ENCODE results near the gene TDRD10.

TDRD10 gene

DNA sequence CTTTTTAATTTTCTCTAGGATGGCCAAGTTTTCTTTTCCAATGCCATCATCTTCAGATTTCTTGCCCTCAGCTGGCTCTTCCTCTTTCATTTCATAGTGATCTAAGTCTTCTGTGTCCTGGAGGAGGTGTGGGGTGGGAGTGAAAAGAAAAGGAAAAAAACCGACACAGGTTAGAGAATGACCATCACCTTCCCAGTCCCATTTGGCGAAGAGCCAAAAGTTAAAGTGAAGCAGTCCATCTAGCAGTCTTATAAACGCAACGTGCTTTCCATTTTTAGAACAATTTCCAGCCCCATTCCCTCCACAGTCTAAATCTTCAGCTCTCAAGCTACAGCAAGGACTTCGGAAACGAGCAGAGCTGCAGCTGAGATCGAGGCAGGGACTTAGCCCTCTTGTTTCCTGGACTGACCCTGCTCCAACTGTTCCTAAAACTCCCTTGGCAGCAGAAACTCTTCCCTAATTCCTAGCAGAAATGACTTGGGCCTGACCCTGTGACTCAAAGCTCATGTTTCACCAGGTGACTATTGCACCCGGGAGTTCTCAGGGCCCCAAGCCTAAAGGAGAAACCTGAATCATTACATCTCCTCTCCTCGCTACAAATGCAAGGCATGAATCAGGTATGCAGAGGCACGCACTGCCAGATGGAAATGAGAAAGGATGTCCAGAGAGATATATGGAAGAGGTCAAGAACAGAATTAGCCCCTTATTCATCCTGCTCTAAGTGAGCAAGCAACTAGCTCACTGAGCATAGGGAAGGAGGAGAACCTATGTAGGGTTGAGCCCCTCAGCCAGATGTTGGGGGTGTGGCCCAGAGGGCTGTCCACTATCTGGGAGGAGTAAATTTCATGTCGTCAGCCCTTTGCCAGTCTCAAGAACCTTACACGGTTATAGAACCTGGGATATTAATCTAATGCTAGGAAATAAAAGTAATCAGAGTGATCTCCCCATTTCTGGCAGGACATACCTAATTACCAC is 51.3 kb downstream of the TDRD10 start:
- DNase-seq, result no peak

- DNase-seq, result no peak
These were observed 54.4 kb downstream of the TDRD10 start for GRCh38 chr1:154556422-154556821.

DNA sequence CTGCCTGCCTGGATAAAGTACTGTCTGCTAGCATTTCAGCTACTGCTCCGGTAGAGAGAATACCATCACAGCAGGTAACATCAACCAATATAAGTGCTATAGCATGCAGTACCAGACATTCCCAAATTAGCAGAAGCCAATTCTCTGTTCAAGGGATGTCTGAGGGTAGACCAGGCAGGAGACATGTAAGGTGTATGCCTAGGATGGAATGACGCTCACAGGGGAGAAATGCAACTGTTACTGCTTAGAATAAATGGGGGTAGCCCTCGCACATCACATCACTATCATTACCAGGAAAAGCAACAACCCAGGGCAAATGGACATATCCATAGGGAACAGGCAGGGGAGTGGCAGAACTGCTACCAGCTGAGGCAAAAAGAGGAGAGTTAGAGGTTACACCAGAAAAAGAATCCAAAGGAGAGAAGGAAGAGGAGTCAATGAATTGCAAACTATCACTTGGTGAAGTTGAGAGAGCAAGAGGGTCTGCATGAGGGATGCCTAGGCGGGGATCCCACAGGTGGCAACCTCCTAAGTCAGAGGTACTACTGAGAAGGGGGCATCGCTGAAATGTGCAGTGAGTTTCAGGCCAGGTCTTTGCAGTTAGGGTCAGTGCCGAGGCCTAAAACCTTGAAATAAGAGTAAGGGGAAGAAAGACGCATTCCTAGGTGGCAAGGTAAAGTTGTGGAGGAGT is 55.4 kb downstream of the TDRD10 start:
- DNase-seq, result no peak

- peak; percentile 66 for DNase-seq
These were observed 56.1 kb downstream of the TDRD10 start, which contains the start of gene UBE2Q1 for GRCh38 chr1:154557939-154558719. Gene UBE2Q1, minus strand, starts transcription at chr1:154558662. Its CDS starts 109 bp downstream, at chr1:154558553.

DNA sequence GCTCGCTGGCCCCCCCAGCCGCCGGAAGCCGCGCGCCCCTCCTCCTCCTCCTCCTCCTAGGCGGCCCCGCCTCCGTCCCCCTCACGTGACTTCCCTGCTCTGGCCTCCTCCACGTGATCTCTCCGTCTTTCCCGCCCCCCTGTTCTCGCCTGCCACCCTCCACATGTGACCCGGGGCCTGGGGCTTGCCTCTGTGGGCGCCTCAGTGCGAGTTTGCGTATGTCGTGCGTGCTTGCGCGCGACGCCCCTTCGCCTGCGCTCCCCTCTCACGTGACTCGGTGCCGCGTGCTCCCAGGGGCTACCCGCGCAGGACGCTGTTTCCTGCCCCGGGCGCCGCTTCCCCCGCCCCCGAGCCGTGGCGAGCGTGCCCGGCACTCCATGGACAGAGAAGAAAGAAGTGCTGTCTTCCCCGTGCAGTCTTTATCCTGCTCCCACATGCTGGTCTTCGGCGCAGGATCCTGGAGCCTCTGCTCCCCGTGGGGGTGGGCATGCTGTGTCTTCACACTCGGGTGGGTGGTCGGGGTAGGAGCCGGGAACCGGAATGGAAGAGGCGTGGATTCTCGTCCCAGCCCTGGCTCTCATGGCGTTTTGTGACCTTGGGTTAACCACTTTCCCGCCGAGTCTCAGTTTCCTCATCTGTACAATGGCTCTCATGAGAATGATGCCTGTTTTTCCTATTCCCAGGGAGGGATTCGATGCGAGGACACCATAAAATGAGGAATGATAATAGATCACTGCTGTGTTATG is 56.9 kb downstream of the TDRD10 start:
- peak; percentile 99 for DNase-seq

DNA sequence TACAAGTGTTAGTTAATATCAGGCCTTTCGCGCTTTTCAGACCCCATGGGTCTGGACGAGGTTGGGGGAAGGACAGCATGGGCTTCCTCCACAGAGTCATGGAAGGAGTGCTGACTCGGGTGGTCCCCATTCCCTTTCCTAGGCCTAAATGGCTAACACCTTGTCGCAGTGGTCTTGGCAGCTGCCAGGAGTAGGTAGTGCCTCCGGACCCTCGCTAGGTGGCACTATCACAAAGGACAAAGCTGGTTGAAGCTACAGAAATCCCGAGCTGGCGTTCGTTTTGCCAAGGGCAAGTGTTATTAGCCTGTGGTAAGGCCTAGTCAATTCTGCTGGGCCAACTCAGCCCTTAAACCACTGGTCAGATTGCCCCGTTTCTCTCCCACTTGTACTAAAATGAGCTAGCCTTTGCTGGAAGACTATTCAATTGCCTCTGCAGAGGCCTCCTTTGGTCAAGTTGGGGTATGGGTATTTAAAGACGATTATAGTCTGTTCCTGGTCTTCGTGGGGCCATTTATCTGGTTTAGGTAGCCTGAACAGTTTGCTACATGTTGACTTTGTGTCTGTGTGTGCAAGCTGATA is 57.5 kb downstream of the TDRD10 start:
- peak; percentile 91 for DNase-seq

DNA sequence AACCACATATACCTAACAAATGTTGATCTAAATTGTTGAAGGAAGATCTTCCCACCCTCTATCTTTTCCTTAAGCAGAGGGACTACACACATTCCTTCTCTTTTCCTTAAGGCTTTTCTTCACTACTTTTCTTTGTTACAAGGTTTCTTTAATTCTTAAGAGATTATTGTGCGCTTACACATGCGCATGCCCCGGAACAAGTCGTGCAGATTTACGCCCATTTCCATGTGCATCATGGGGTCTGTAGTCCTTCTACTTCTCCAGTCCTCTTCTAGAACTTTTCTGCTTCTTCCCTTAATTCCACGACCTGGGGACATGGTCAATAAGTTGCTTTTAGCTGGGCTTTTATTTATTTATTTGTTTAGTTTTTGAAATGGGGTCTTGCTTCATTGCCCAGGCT is 63.9 kb downstream of the TDRD10 start:
- DNase-seq, result no peak

- peak; percentile 83 for DNase-seq
These were observed 65.6 kb downstream of the TDRD10 start, which contains the start of gene CHRNB2 for GRCh38 chr1:154567386-154568156. Gene CHRNB2, plus strand, starts transcription at chr1:154567778. Its CDS starts 267 bp downstream, at chr1:154568045.

DNA sequence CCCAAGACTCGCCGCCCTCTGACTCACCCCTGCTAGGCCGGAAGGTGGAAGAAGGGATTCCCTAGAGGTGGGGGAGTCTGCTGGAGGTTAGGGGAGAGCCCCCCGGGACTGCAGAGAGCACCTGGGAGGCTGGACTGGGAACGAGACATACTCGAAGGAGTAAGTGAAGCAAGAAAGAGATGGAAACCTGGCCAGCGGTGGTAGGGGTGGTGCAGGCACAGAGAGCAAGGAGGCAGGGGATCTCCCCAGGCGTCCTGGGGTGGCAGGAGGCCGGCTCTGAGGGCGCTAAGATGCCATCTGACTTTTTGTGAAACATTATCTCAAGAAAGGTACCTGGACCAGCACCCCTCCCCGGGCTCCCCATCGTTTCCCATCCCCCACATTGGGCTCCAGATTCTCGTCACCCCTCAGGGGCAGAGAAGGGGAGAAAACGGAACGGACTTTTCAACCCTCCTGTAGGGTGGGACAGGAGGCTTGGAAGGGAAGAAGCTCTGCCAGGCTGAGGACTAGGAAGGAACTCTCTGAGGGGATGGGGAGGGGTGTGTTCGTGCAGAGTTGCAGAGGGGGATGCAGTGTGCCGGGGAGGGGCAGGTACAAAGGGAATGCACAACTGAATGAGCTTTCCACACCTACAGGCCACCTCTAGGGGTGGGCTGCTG is 66.3 kb downstream of the TDRD10 start:
- DNase-seq, result no peak

- no peak for DNase-seq
These were observed 69.4 kb downstream of the TDRD10 start for GRCh38 chr1:154571244-154571963.

GRCh38 chr1:154571964-154572288 is 69.9 kb downstream of the TDRD10 start:
- DNase-seq, result no peak

DNA sequence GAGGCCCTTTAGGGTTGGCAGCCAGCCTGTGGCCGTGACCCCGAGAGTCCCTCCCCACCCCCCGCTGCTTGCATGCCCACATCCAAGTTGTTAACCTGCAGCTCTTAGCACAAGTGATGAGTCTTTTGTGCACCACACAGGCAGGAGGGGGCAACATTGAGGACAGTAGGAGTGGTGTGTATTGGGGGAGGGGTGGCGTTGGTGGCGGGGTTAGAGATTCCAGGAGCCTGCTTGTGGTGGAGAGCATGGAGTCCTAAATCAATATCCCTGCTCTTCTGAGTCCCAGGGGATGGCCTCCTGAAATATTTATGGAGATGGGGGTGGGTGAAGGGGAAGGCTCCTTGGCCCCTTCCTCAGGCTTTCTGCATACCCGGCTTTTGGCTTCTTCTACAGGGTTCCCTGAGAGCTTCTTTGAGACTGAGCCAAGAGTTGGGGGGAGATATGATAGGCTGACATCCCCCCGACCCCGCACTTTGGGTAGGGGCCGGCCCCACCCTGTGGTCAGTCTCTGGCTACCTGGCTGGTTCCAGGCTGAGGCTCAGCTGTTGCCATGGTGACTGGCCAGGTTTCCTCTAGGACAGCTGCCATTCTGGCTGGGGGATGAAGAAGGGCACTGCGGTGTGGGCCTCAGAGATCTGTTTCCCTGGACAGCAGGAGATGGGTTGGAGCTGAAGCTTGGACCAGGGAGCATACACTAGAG is 70.6 kb downstream of the TDRD10 start:
- DNase-seq, result no peak

- DNase-seq, result no peak
These were observed 71.1 kb downstream of the TDRD10 start for GRCh38 chr1:154573168-154573510.

GRCh38 chr1:154574716-154575115 is 72.7 kb downstream of the TDRD10 start:
- peak; percentile 53 for DNase-seq

DNA sequence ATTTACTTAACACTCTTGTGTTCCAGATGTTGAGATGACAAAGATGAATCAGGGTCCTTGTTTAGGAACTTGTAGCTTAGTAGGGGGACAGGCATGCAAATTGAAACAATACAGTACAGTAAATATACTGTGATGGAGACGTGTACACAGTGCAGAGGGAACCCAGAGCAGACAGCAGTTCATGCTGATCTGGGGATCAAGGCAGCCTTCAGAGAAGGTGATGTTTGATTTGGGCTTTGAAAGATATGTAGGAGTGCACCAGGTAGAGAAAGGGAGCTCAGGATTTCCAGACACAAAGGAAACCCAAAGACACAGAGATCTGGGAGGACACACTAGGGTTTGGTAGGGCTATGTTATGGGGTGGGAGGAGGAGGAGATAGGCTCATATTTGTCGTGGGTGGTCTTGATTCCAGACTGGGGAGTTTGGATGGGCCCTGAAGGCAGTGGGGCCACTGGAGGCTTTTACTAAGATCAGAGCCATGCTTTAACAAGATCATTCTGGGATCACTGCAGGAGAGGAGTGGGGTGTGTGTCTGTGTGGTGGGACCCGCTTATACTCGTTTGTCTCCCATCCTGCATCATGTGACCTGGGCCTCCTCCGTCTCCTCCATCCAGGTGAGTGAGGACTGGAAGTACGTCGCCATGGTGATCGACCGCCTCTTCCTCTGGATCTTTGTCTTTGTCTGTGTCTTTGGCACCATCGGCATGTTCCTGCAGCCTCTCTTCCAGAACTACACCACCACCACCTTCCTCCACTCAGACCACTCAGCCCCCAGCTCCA is 73.3 kb downstream of the TDRD10 start:
- DNase-seq, result no peak

DNA sequence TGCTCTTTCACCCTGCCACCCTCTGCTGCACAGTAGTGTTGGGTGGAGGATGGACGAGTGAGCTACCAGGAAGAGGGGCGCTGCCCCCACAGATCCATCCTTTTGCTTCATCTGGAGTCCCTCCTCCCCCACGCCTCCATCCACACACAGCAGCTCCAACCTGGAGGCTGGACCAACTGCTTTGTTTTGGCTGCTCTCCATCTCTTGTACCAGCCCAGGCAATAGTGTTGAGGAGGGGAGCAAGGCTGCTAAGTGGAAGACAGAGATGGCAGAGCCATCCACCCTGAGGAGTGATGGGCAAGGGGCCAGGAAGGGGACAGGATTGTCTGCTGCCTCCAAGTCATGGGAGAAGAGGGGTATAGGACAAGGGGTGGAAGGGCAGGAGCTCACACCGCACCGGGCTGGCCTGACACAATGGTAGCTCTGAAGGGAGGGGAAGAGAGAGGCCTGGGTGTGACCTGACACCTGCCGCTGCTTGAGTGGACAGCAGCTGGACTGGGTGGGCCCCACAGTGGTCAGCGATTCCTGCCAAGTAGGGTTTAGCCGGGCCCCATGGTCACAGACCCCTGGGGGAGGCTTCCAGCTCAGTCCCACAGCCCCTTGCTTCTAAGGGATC is 74.0 kb downstream of the TDRD10 start:
- DNase-seq, result no peak

- DNase-seq, result no peak
These were observed 75.5 kb downstream of the TDRD10 start for GRCh38 chr1:154577346-154578057.
